Measurements from ENCODE around the gene ADIG.
A peak's percentile ranks its signal among the peaks of the same experiment; 100 is the strongest.
"Not testable (repeated sequence)": the region's sequence is repeated elsewhere in the genome, so short reads cannot be mapped to it uniquely, and the experiment has no call there.

The ADIG gene

DNA sequence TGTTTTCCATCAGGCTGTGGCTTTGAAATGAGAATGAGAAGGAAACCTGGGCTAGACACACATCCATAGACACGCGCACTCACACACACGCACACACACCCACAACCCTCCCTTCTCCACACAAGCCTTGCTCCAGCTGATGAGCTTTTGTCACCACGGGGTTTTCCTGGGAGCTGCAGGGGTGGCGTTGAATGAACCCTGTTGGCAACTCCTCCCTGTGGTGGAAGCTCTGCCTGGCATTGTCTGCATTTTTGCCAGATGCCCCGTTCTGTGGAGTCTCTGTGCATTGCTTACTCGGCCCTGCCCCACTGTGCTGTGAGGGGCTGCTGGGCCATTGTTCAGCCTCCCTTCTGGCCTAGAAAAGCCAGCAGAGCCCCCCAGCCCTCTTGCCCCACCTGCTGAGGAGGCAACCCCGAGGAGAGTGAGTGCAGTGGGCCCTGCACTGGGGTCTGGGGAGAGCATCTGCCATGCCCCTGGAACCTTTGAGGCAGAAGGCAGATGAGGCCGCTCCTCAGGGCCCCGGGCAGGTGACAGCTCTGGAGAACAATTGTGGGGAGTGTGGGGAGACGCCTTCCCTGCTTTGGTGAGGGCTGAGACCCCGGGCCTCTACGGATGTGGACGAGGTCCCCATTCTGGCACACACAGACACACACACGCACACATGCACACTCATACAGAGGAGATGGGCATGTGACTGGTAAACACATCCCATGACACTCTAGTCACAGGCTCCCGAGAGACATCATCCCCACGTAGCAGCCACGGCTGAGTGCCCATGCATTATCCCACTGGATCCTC is 9.9 kb downstream of the ADIG start:
- DNase-seq (ENCODE audit: low read depth) = no peak
- H3K4me3 ChIP-seq (replicated peaks; ENCODE audit: low read depth, low read length) = no peak overlapping the region
- no peak for TF ChIP-seq CTCF (IDR thresholded peaks at IDR 0.05; ENCODE audit: low read length, missing control alignments)

GRCh38 chr20:38591474-38592410 is 10.7 kb downstream of the ADIG start:
- H3K4me3 ChIP-seq (replicated peaks; ENCODE audit: low read depth, low read length) = no peak overlapping the region
- no peak for TF ChIP-seq CTCF (IDR thresholded peaks at IDR 0.05; ENCODE audit: low read length, missing control alignments)
- DNase-seq (ENCODE audit: low read depth) = no peak

GRCh38 chr20:38592411-38592790 is 11.4 kb downstream of the ADIG start:
- not testable (repeated sequence) for H3K4me3 ChIP-seq (replicated peaks; ENCODE audit: low read depth, low read length); DNase-seq (ENCODE audit: low read depth)

GRCh38 chr20:38594281-38594680 is 13.3 kb downstream of the ADIG start:
- H3K4me3 ChIP-seq (replicated peaks; ENCODE audit: low read depth, low read length); DNase-seq (ENCODE audit: low read depth): not testable (repeated sequence)

DNA sequence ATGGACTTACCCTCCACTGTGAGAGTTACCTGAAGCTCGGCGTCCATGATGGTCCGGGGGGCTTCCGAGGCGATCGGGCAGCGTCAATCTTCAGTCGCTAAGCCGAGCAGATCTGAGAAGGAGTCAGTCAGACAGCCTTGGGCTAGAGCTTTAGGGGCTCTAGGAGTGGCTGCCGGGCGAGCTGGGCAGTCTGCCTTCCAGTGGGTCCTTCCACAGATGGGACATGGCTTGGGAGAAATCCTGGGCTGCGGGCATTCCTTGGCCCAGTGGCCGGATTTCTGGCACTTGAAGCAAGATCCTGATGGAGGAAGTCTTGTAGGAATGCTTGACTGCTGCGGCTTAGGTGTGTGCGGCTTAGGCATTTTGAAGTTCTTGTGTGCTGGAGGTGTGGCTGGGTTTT is 14.9 kb downstream of the ADIG start:
- not testable (repeated sequence) for H3K4me3 ChIP-seq (replicated peaks; ENCODE audit: low read depth, low read length)

DNA sequence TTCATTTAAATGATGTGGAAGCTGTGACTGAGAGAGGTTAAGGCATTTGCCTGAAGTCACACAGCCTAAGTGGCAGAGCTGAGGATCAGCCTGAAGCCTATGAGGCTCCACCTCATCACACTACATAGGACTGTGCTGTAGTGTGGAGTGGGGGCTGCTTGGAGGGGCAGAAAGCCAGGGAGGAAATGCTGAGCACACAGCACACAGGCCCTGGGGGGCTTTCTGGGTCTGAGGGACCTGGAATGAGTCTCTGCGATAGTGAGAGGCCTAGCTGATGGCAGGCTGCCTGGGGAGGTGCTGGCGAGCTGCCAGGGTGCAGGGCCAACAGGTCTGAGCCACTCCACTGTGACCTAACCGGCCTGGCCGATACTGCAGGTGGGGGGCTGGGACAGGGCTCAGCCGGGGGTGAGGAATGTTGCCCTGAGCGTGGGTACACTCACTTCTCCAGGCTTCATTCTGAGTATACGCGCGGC is 18.4 kb downstream of the ADIG start:
- DNase-seq (ENCODE audit: low read depth) = peak; percentile 29
- no peak for TF ChIP-seq CTCF (IDR thresholded peaks at IDR 0.05; ENCODE audit: low read length, missing control alignments)
- H3K4me3 ChIP-seq (replicated peaks; ENCODE audit: low read depth, low read length) = no peak overlapping the region

More for the DNA sequence above, 14.9 kb downstream of the ADIG start:
- not testable (repeated sequence) for DNase-seq (ENCODE audit: low read depth)

DNA sequence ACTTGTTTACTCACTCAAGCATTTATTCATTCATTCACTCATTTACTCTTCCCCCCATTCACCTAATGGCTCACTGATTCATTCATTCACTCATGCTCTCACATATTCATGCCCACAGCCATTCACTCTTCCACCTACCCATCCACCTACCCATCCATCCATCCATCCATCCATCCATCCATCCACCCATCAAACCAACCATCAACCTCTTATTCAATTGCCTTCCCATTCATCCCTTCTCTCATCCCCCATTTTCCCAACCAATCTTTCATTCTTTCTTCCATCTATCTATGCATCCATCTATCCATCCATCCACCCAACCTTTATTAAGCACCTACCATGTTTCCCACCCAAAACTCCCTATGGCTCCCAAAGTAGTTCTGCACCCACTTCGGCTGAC is 19.1 kb downstream of the ADIG start:
- no peak for TF ChIP-seq CTCF (IDR thresholded peaks at IDR 0.05; ENCODE audit: low read length, missing control alignments)
- no peak for DNase-seq (ENCODE audit: low read depth)

More for the DNA sequence above, 19.1 kb downstream of the ADIG start:
- no peak overlapping the region for H3K4me3 ChIP-seq (replicated peaks; ENCODE audit: low read depth, low read length)

Data from fibroblast of pulmonary artery (primary cell).